Prostate gland (tissue), 2 donors: ENCODE data around the gene FANK1. TPM values are rescaled to one million over a fixed set of nuclear protein-coding genes. Genes with fewer than 3 reads are reported as not detected.
"Not testable (repeated sequence)": the region's sequence is repeated elsewhere in the genome, so short reads cannot be mapped to it uniquely, and the experiment has no call there.

ENCODE experiments used
- DNase-seq: peaks from one replicate; pipeline ENCODE4 v3.0.0-alpha.2; 2019; ENCODE audit warnings: low spot score
- H3K27ac ChIP-seq, 2 donors: fragments of 200-600 bp; sonication (generic); 2 replicates each; pipeline ENCODE4 v1.5.1; 2017 to 2019
- H3K27me3 ChIP-seq: fragments of 200-600 bp; sonication (generic); replicated peaks from 2 replicates; pipeline ENCODE4 v1.5.1; 2019; ENCODE audit not compliant: insufficient read depth
- H3K36me3 ChIP-seq, 2 donors: fragments of 200-600 bp; sonication (generic); 1 replicate in 1 of 2; 2 replicates in 1 of 2; pipeline versions ENCODE4 v1.5.1 to v1.8.1; 2017 to 2019
- H3K4me1 ChIP-seq: fragments of 200-600 bp; sonication (generic); replicated peaks from 2 replicates; pipeline ENCODE4 v1.5.1; 2019
- H3K4me3 ChIP-seq, 2 donors: fragments of 200-600 bp; sonication (generic); 2 replicates each; pipeline ENCODE4 v1.5.1; 2017 to 2019
- H3K9me3 ChIP-seq: fragments of 200-600 bp; sonication (generic); 2 replicates; pipeline ENCODE4 v1.5.1; 2017
- POLR2A ChIP-seq: fragments of 450-650 bp; IDR thresholded peaks from one replicate; pipeline ENCODE4 v1.6.1; 2016; ENCODE audit warnings: antibody characterized with exemption, mild to moderate bottlenecking
- POLR2AphosphoS5 ChIP-seq: sonication (generic); formaldehyde crosslinking; IDR thresholded peaks from one replicate; pipeline ENCODE4 v1.6.1; 2017; ENCODE audit warnings: antibody characterized with exemption
- WGBS: methylation state at CpG from one replicate; pipeline ENCODE4 v1.1.5; 2018; 5-methylcytosine and 5-hydroxymethylcytosine counted together
- intact Hi-C: fragments of 100-400 bp; cut with DNase I; formaldehyde crosslinking; loops from one replicate; pipeline ENCODE4 v1.14.2; 2022
- total RNA-seq, 2 donors: library from RNA; depleted of rRNA; stranded (reverse); fragments of >200 nt; gene quantifications; one replicate each; pipeline ENCODE4 v1.1.0, GENCODE V29; 2016
- TF ChIP-seq, protein P1 (sequence below), 4 experiments: fragments of 200-600 bp in 2 of 4; fragments of 450-650 bp in 2 of 4; sonication (generic) in 2 of 4; IDR thresholded peaks; 1 replicate in 3 of 4; 2 replicates in 1 of 4; pipeline ENCODE4 v1.5.1; 2016 to 2019; ENCODE audit warnings: antibody characterized with exemption in 4 of 4, mild to moderate bottlenecking in 2 of 4, moderate library complexity in 2 of 4

FANK1 gene
- total RNA-seq, 2 donors from 2014 or later = 2.6 to 7.9 TPM

GRCh38 chr10:125925262-125925834 lies 29.0 kb downstream of the FANK1 start:
- TF ChIP-seq, protein P1, sequence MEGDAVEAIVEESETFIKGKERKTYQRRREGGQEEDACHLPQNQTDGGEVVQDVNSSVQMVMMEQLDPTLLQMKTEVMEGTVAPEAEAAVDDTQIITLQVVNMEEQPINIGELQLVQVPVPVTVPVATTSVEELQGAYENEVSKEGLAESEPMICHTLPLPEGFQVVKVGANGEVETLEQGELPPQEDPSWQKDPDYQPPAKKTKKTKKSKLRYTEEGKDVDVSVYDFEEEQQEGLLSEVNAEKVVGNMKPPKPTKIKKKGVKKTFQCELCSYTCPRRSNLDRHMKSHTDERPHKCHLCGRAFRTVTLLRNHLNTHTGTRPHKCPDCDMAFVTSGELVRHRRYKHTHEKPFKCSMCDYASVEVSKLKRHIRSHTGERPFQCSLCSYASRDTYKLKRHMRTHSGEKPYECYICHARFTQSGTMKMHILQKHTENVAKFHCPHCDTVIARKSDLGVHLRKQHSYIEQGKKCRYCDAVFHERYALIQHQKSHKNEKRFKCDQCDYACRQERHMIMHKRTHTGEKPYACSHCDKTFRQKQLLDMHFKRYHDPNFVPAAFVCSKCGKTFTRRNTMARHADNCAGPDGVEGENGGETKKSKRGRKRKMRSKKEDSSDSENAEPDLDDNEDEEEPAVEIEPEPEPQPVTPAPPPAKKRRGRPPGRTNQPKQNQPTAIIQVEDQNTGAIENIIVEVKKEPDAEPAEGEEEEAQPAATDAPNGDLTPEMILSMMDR (IDR thresholded peaks at IDR 0.05) = no peak
- TF ChIP-seq POLR2A (no peak), POLR2AphosphoS5 (no peak)
- DNase-seq = no peak
- H3K27ac ChIP-seq = no peak overlapping the region
- no peak overlapping the region for H3K4me3 ChIP-seq
- intact Hi-C loops = no loop called here
- 78% methylated on average over 5 of the region's 5 CpGs for WGBS
- H3K27me3 ChIP-seq = no peaks in the 10 kb centered on the region
- no peaks in the 10 kb centered on the region for H3K4me1 ChIP-seq
- no peaks in the 10 kb centered on the region for H3K36me3 ChIP-seq
- H3K9me3 ChIP-seq = no peaks in the 10 kb centered on the region

GRCh38 chr10:125926247-125926646 lies 29.9 kb downstream of the FANK1 start:
- Histone ChIP-seq H3K27ac (no peak overlapping the region), H3K4me1 (no peaks in the 10 kb centered on the region), H3K9me3 (no peaks in the 10 kb centered on the region), H3K27me3 (no peaks in the 10 kb centered on the region), H3K4me3 (no peak overlapping the region), H3K36me3 (no peaks in the 10 kb centered on the region)
- 53% methylated on average over 5 of the region's 5 CpGs for WGBS
- no peak for DNase-seq
- no peak for TF ChIP-seq POLR2A
- TF ChIP-seq, protein P1 (IDR thresholded peaks at IDR 0.05) = no peak
- no peak for TF ChIP-seq POLR2AphosphoS5
- intact Hi-C loops = no loop called here

DNA sequence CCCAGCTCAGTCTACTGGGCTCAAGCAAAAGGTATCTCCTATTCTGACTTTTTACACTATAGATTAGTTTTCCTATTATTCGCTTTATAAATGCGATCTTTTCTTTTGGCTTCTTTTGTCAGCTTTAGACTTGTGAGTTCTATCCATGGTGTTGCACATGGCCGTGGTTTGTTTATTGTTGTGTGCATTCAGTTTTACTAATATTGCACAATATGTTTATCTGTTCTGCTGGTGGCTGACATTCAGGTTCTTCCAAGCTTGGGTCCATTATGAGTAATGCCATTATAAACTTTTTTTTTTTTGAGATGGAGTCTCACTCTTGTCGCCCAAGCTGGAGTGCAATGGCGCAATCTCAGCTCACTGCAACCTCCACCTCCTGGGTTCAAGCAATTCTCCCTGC lies 30.9 kb downstream of the FANK1 start:
- H3K27ac ChIP-seq, H3K4me1 ChIP-seq, DNase-seq, H3K27me3 ChIP-seq, H3K36me3 ChIP-seq, H3K9me3 ChIP-seq, H3K4me3 ChIP-seq, intact Hi-C loops: not testable (repeated sequence)
- 83% methylated on average over 5 of the region's 5 CpGs for WGBS

DNA sequence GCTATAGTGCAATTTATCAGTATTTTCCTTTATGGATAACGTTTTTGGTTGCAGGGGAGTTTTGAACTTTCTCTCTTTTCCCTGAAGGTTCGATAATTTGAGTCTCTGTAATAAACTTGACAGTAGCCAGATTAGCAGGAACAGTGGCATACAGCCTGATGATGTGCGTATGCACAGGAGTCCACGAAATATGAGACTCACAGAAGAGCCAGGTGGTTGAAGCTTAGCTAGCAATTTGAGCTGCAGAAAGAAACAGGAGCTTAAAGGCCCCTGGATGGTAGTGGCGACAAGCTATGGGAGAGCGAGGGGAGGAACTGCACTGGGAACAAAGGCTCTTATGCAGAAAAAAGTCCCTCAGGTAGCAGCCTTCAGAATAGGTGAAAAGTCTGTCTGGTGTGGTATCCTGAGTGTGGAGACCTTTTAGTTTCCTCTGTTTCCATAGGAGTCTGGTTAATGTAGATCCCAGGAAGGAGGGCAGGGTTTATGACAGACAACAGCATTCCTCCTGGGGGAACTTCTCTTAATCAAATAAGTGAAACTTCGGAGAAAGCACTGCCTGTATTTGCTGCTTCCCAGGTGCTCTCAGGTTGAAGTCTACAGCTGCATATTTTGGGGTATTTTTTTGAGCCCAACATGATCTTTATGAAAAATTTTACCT lies 32.7 kb downstream of the FANK1 start:
- H3K9me3 ChIP-seq = no peaks in the 10 kb centered on the region
- no peaks in the 10 kb centered on the region for H3K27me3 ChIP-seq
- H3K36me3 ChIP-seq = no peaks in the 10 kb centered on the region
- no peaks in the 10 kb centered on the region for H3K4me1 ChIP-seq
- whole genome bisulfite sequencing = 86% methylated on average over 7 of the region's 7 CpGs
- H3K27ac ChIP-seq = no peak overlapping the region
- TF ChIP-seq POLR2A (no peak), POLR2AphosphoS5 (no peak)
- TF ChIP-seq, protein P1 (IDR thresholded peaks at IDR 0.05) = no peak
- no peak for DNase-seq
- no peak overlapping the region for H3K4me3 ChIP-seq
- intact Hi-C loops = no loop called here

GRCh38 chr10:125929618-125930017 lies 33.3 kb downstream of the FANK1 start:
- TF ChIP-seq POLR2A (no peak), POLR2AphosphoS5 (no peak)
- TF ChIP-seq, protein P1 (IDR thresholded peaks at IDR 0.05) = no peak
- no peak for DNase-seq

More at GRCh38 chr10:125929618-125930017, 33.3 kb downstream of the FANK1 start:
- no peak overlapping the region for H3K4me3 ChIP-seq
- intact Hi-C loops = no loop called here
- H3K9me3 ChIP-seq = no peaks in the 10 kb centered on the region
- no peak overlapping the region for H3K27ac ChIP-seq
- H3K27me3 ChIP-seq = no peaks in the 10 kb centered on the region
- no peaks in the 10 kb centered on the region for H3K36me3 ChIP-seq
- no peaks in the 10 kb centered on the region for H3K4me1 ChIP-seq
- WGBS = 51% methylated on average over 4 of the region's 4 CpGs
